A673 (cell line): ENCODE data around the gene EDIL3. TPM values are rescaled to one million over a fixed set of nuclear protein-coding genes. Genes with fewer than 3 reads are reported as not detected.

Experiments used
- BruUV-seq: library from RNA; stranded (reverse); fragments of 400-500 nt; replicated peaks from 2 replicates; lab custom pipeline; 2021; lab: Mats Ljungman, UMichigan
- CTCF ChIA-PET: fragments of 300-600 bp; sonication (Branson Sonifier 250); formaldehyde crosslinking; loops from one replicate; lab custom pipeline; 2022; ENCODE audit warnings: antibody characterized with exemption; lab: Charles Lee
- POLR2A ChIA-PET: fragments of 300-600 bp; sonication (Branson Sonifier 250); formaldehyde crosslinking; loops from one replicate; lab custom pipeline; 2022; ENCODE audit warnings: antibody characterized with exemption; ENCODE audit not compliant: low non-redundant PET; lab: Charles Lee
- DNase-seq: peaks from one replicate; pipeline ENCODE4 v3.0.0-alpha.2; 2015; ENCODE audit warnings: low spot score
- H3K27ac ChIP-seq: fragments of 200-600 bp; sonication (generic); 2 replicates; pipeline ENCODE4 v1.5.1; 2016; ENCODE audit warnings: mixed run types, low read depth, mild to moderate bottlenecking, mixed read lengths, antibody characterized with exemption, low read length; ENCODE audit not compliant: poor library complexity, severe bottlenecking
- H3K27me3 ChIP-seq: fragments of 200-600 bp; sonication (generic); replicated peaks from 2 replicates; pipeline ENCODE4 v1.6.1; 2017; ENCODE audit warnings: mixed run types, low read depth, mild to moderate bottlenecking, mixed read lengths, antibody characterized with exemption, low read length; ENCODE audit not compliant: insufficient read depth, poor library complexity
- H3K36me3 ChIP-seq: fragments of 200-600 bp; sonication (generic); 2 replicates; pipeline ENCODE4 v1.6.1; 2016; ENCODE audit warnings: mixed run types, mild to moderate bottlenecking, mixed read lengths, antibody characterized with exemption, low read length; ENCODE audit not compliant: insufficient read depth, poor library complexity, severe bottlenecking
- H3K4me1 ChIP-seq: fragments of 200-600 bp; sonication (generic); 2 replicates; pipeline ENCODE4 v1.6.1; 2017; ENCODE audit warnings: mixed run types, mild to moderate bottlenecking, mixed read lengths, antibody characterized with exemption, low read length; ENCODE audit not compliant: insufficient read depth, poor library complexity, severe bottlenecking
- H3K4me3 ChIP-seq: fragments of 200-600 bp; sonication (generic); 2 replicates; pipeline ENCODE4 v1.5.1; 2016; ENCODE audit warnings: low read depth, mixed run types, mild to moderate bottlenecking, mixed read lengths, low read length; ENCODE audit not compliant: poor library complexity, severe bottlenecking
- H3K9me3 ChIP-seq: fragments of 200-600 bp; sonication (generic); 2 replicates; pipeline ENCODE4 v1.6.1; 2016; ENCODE audit warnings: mixed run types, low read depth, mild to moderate bottlenecking, mixed read lengths, antibody characterized with exemption, low read length; ENCODE audit not compliant: poor library complexity, severe bottlenecking
- EZH2 ChIP-seq: fragments of 200-600 bp; sonication (generic); IDR thresholded peaks from 2 replicates; pipeline ENCODE4 v1.6.1; 2017; ENCODE audit warnings: borderline replicate concordance, low read depth, mild to moderate bottlenecking, mixed read lengths, antibody characterized with exemption, low read length; ENCODE audit not compliant: poor library complexity, severe bottlenecking
- intact Hi-C: fragments of 100-400 bp; cut with micrococcal nuclease; formaldehyde crosslinking; loops from one replicate; pipeline ENCODE4 v1.10.0; 2022; ENCODE audit not compliant: unreplicated experiment
- total RNA-seq: library from RNA; stranded (reverse); gene quantifications from 2 replicates; pipeline ENCODE4 v1.2.3, GENCODE V29; 2021
- TF ChIP-seq, protein P1 (sequence below): fragments of 300-800, 200-600 bp; sonication (generic); conservative IDR thresholded peaks from 2 replicates; pipeline ENCODE4 v1.5.1; 2017; ENCODE audit warnings: low read depth, mild to moderate bottlenecking, antibody characterized with exemption, low read length, moderate library complexity, mixed read lengths

EDIL3 gene
- total RNA-seq, 1 experiment from 2014 or later, result 4.6 TPM

DNA sequence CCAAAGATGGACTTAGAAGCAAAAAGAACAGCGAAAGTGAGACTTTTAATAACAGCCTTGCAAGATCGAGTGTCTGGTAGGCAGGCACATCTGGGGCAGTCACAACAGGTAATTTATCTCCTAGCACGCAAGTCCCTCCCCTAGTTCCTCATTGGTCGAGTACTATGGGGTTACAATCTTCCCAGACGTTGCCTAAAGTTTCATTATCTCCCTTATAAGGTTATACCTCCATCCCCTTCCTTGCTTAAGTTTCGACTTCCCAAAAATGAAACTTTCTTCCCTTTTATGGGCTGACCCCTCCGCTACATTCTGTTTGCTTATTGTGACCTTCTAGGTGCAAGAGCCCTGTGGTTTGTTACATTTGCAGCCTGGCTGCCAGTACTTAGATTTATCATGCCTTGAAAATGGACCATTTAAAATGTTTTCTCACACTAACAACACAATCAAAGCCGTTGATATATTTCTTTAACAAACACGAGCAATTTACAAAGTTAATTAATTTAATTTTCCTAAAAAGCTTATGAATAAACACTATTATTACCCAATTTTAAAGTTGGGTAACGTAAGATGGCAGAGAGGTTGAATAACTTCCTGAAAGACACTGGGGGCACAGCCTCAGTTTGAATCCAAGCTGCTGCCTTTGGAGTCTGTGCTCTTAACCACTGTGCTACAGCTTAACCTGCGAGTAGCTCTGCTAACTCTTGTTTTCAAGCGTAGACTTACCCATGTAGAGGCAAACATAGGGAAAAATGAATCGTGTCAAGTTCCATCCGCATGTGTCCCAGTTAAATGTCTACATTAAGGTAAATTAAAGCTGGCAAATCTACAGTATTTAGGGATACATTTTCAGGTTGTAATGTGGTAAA lies 91.7 kb downstream of the EDIL3 start:
- Histone ChIP-seq H3K27me3 (no peaks in the 10 kb centered on the region), H3K9me3 (no peaks in the 10 kb centered on the region), H3K27ac (no peak overlapping the region), H3K4me1 (no peaks in the 10 kb centered on the region), H3K36me3 (no peaks in the 10 kb centered on the region), H3K4me3 (no peak overlapping the region)
- TF ChIP-seq, protein P1, sequence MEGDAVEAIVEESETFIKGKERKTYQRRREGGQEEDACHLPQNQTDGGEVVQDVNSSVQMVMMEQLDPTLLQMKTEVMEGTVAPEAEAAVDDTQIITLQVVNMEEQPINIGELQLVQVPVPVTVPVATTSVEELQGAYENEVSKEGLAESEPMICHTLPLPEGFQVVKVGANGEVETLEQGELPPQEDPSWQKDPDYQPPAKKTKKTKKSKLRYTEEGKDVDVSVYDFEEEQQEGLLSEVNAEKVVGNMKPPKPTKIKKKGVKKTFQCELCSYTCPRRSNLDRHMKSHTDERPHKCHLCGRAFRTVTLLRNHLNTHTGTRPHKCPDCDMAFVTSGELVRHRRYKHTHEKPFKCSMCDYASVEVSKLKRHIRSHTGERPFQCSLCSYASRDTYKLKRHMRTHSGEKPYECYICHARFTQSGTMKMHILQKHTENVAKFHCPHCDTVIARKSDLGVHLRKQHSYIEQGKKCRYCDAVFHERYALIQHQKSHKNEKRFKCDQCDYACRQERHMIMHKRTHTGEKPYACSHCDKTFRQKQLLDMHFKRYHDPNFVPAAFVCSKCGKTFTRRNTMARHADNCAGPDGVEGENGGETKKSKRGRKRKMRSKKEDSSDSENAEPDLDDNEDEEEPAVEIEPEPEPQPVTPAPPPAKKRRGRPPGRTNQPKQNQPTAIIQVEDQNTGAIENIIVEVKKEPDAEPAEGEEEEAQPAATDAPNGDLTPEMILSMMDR, result no peak
- no peak for TF ChIP-seq EZH2
- no TSS peak for BruUV-seq
- no peak for DNase-seq
- intact Hi-C loops, result no loop called here
- CTCF ChIA-PET, result no interaction called here
- POLR2A ChIA-PET, result no interaction called here

DNA sequence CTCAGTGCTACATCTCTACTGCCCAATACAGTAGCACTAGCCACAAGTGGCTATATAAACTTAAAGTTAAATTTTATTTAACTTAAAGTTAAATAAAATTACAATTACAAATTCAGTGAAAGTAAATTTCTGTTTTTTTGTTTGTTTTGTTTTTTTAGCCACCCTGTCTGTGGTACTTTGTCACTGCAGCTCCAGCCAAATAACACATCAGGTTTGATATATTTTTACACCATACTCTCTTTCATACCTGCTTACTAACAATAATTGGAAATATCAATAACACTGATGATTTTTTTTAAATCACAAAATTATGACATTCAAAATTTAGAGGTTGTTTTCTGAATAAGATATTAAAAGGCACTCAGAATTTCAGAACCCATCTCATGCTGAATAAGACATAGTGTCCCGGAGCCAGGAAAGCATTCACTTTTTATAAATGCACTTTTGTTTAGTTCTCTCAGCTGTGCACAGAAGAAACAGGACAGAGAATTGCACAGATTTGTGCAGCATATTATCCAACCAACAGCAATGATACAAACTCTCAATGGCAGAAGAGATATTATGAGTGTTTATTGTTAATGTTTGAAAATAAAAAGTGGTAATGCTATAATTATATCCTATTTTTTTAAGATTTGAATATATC lies 92.6 kb downstream of the EDIL3 start:
- intact Hi-C loops, result no loop called here
- no peak for TF ChIP-seq EZH2
- TF ChIP-seq, protein P1, result no peak
- H3K4me1 ChIP-seq, result no peaks in the 10 kb centered on the region
- ChIA-PET POLR2A (no interaction called here), CTCF (no interaction called here)
- no TSS peak for BruUV-seq
- no peaks in the 10 kb centered on the region for H3K27me3 ChIP-seq
- H3K36me3 ChIP-seq, result no peaks in the 10 kb centered on the region
- no peak overlapping the region for H3K4me3 ChIP-seq
- no peak overlapping the region for H3K27ac ChIP-seq
- no peak for DNase-seq
- no peaks in the 10 kb centered on the region for H3K9me3 ChIP-seq

DNA sequence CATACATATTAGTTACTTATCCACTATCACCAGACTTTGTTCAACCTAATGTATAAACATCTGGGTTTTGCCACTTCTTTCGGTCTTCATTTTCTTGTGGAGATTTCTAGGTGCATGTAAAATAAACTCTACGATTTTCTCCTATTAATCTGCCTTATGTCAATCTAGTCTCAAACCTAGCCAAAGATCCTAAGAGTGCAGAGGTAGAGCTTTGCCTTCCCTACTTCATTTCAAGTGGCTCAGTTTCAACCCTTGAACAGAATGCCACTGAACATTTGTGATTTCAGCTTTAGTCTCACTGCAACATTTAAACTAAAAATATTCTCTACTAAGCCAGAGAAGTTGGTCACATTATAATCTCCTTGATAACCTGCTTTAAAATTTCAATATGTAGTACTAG lies 94.0 kb downstream of the EDIL3 start:
- CTCF ChIA-PET, result no interaction called here
- intact Hi-C loops, result no loop called here
- no peak for TF ChIP-seq EZH2
- TF ChIP-seq, protein P1, result no peak
- no peaks in the 10 kb centered on the region for H3K27me3 ChIP-seq
- DNase-seq, result no peak
- POLR2A ChIA-PET, result no interaction called here
- no peaks in the 10 kb centered on the region for H3K4me1 ChIP-seq
- H3K9me3 ChIP-seq, result no peaks in the 10 kb centered on the region
- no peak overlapping the region for H3K27ac ChIP-seq
- no peaks in the 10 kb centered on the region for H3K36me3 ChIP-seq
- no peak overlapping the region for H3K4me3 ChIP-seq
- BruUV-seq, result no TSS peak
